22Rv1 (cell line): ENCODE results near the gene MAP6.

Experiments used
- H3K27ac ChIP-seq: fragments of 450-650 bp; 2 replicates; pipeline ENCODE4 v1.5.1; 2017
- ZFX ChIP-seq: fragments of 450-650 bp; IDR thresholded peaks from 2 replicates; pipeline ENCODE4 v1.6.1; 2017; ENCODE audit warnings: antibody characterized with exemption, borderline replicate concordance
- TF ChIP-seq, protein P1 (sequence below): fragments of 450-650 bp; IDR thresholded peaks from 2 replicates; pipeline ENCODE4 v1.5.1; 2017; ENCODE audit warnings: mild to moderate bottlenecking

Gene MAP6

DNA sequence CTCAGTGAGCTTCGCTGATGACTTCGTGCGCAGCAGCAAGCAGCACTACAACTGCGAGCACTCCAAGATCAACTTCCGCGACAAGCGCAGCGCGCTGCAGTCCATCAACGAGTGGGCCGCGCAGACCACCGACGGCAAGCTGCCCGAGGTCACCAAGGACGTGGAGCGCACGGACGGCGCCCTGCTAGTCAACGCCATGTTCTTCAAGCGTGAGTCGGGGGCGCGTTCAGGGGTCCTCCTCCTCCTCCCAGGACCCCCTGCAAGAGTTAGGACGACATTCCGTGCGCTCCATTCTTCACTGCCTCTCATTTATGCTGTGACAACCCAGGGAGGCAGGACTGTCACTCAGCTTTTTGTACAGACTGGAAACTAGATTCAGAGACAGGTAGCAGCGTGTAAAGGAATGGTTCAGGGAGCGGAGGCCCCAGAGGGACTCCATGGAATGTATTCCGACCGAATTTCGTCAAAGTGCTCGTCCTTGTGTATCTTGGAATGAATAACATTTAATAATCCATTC, 102.0 kb downstream of the MAP6 start:
- TF ChIP-seq ZFX = no peak
- TF ChIP-seq, protein P1, sequence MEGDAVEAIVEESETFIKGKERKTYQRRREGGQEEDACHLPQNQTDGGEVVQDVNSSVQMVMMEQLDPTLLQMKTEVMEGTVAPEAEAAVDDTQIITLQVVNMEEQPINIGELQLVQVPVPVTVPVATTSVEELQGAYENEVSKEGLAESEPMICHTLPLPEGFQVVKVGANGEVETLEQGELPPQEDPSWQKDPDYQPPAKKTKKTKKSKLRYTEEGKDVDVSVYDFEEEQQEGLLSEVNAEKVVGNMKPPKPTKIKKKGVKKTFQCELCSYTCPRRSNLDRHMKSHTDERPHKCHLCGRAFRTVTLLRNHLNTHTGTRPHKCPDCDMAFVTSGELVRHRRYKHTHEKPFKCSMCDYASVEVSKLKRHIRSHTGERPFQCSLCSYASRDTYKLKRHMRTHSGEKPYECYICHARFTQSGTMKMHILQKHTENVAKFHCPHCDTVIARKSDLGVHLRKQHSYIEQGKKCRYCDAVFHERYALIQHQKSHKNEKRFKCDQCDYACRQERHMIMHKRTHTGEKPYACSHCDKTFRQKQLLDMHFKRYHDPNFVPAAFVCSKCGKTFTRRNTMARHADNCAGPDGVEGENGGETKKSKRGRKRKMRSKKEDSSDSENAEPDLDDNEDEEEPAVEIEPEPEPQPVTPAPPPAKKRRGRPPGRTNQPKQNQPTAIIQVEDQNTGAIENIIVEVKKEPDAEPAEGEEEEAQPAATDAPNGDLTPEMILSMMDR = no peak
- no peak overlapping the region for H3K27ac ChIP-seq

DNA sequence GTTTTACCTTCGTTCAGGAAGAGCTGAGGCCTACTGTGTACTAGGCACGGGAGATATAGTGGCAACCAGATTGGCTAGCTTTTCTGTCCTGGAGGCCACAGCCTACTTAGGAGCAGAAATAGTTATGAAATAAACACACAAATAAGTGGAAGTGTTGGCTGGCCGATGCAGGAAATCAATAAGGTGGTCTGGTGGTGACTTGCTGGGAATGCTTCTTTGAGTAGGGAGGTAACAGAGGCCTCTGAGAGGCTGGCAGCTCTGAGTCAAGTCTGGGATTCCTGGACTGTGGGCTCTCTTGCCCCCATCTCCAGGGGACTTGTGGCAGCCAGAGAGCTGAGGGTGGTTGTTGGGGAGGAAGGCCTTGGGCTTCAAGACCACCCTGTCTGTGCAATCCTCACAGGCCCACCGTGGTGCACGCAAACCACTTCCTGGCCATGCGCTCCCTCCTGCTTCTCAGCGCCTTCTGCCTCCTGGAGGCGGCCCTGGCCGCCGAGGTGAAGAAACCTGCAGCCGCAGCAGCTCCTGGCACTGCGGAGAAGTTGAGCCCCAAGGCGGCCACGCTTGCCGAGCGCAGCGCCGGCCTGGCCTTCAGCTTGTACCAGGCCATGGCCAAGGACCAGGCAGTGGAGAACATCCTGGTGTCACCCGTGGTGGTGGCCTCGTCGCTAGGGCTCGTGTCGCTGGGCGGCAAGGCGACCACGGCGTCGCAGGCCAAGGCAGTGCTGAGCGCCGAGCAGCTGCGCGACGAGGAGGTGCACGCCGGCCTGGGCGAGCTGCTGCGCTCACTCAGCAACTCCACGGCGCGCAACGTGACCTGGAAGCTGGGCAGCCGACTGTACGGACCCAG, 102.7 kb downstream of the MAP6 start:
- H3K27ac ChIP-seq = no peak overlapping the region
- TF ChIP-seq, protein P1 = no peak
- TF ChIP-seq ZFX = no peak

DNA sequence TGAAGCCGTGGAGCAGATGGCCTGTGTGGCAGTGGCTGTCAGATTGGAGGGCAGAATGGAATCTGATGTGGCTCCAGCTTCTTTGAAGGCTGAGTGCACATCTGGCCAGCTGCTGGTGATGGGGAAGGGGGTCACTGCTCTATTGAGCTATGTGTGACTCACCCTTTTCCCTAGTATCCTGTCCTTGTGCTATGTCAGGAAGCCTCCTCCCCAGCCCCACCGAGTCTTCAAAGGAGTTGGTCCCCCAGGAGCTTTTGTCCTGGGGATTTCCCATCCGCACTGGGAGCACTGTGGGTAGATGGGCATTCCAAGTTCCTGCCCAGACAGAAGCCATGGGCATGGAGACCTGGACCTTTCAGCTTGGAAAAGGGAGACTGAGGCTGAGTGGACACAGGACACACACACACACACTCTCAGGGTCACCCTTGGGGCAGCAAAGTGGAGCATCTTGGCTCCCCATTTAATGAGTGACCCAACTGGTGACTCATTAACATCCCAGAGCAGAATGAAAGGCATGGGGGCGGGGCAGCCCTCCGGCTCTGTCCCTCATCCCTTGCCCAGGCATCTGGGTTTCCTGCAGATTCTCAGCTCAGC, 103.5 kb downstream of the MAP6 start:
- H3K27ac ChIP-seq = no peak overlapping the region
- TF ChIP-seq, protein P1 = no peak
- no peak for TF ChIP-seq ZFX

DNA sequence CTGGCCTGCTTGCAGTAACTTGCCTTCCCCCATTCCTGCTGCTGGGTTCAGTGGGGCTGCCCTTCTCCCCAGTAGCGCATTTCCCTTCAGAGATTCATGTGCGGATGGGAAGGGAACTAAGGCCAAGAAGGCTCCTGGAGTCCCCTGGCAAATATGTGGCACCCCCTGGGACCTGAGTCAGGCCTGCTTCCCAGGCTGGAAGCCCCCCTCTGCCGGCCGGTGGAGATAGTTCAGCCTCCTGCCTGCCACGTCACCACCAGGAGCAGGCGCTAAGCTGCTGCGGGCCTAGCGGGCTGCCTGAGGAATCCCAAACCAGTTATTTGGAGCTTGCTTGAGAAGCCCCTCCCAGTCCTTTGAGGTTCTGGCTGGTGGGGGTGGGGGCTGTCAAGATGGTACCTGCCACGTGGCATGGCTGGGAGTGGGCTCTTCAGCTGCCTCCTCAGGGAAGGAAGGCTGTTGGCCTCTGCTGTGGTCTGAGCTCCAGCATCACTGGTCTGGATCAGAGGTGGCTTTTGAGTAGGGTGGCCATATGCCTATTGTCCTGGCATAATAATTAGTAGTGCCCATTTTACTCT, 104.8 kb downstream of the MAP6 start:
- H3K27ac ChIP-seq = no peak overlapping the region
- TF ChIP-seq, protein P1 = no peak
- TF ChIP-seq ZFX = no peak

DNA sequence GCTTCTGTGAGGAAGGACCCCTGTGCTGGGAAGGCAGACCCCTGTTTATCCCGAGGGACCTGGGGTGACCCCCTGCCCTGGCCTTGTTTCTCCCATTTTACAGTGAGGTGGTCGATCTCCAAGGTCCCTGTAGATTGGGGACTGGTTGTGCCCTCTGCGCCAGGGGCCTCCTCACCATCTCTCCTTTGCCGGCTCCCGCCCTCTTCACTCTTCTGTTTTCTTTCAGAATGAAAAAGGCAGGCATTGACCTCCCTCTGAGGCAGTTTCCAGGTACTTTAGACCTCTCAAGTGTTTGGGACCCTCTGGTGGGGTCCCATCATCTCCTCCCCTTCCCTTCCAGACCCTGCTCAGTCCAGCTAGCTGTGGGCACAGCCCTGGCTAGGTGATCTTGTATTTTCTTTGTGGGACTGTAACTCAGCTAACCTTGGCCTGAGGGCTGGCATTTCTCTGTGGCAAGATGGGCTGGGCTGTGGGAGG, 105.3 kb downstream of the MAP6 start:
- TF ChIP-seq ZFX = no peak
- no peak overlapping the region for H3K27ac ChIP-seq

DNA sequence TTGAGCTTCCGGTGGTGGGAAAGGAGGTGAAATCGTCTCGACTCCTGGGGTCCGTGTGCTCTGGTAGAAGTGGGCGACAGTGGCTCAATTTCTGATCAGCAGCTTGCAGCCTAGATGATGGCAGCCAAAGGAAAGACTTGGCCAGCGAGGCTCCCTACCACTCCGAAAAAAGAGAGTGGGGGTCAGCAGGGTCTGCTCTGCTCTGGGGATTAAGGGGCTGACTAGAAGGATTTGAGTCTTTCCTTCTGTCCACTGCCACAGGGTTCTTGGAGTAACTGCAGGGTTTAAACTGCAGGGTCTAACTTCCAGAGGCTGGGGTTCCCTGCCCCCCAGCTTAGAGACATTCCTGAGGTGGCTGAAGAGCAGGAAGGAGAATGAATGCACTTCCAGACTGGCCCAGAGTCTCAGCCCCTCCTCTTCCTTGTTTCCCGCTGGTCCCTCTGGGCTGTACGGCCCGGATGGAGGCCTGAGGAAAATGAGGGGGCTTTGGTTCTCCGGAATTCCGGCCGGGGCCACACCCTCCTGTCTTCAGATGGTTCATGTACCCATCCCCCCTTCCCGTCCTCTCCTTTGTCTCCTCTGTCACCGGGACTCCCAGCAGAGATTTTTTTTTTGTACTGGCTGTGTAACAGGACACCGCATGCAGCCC, 105.9 kb downstream of the MAP6 start:
- peak overlapping the region; percentile 71 for H3K27ac ChIP-seq

More for the DNA sequence above, 105.9 kb downstream of the MAP6 start:
- TF ChIP-seq, protein P1 = no peak
- no peak for TF ChIP-seq ZFX
